GM19240 (cell line): Measurements from ENCODE around the gene RFX7.

Experiments used
- DNase-seq: peaks from one replicate; pipeline ENCODE4 v3.0.0; 2011; ENCODE audit warnings: low spot score; ENCODE audit not compliant: insufficient read length

The RFX7 gene

GRCh38 chr15:56128081-56128480 is 115.6 kb downstream of the RFX7 start:
- no peak for DNase-seq

- no peak for DNase-seq
Observed at GRCh38 chr15:56126409-56126808, 117.3 kb downstream of the RFX7 start.

GRCh38 chr15:56124391-56124790 is 119.3 kb downstream of the RFX7 start:
- DNase-seq = no peak

GRCh38 chr15:56105855-56106254 is 137.8 kb downstream of the RFX7 start:
- no peak for DNase-seq

- no peak for DNase-seq
Observed at GRCh38 chr15:56102441-56102840, 141.2 kb downstream of the RFX7 start.

GRCh38 chr15:56099311-56099710 is 144.4 kb downstream of the RFX7 start:
- no peak for DNase-seq

GRCh38 chr15:56098195-56098863 is 145.3 kb downstream of the RFX7 start:
- no peak for DNase-seq

- no peak for DNase-seq
Observed at GRCh38 chr15:56095406-56095805, 148.3 kb downstream of the RFX7 start.

- DNase-seq = no peak
Observed at GRCh38 chr15:56094171-56094570, 149.5 kb downstream of the RFX7 start.

GRCh38 chr15:56088389-56088788 is 155.3 kb downstream of the RFX7 start:
- DNase-seq = no peak

- DNase-seq = no peak
Observed at GRCh38 chr15:56086566-56086965, 157.1 kb downstream of the RFX7 start.

- DNase-seq = no peak
Observed at GRCh38 chr15:56082263-56082761, 161.4 kb downstream of the RFX7 start.

GRCh38 chr15:56077081-56077480 is 166.6 kb downstream of the RFX7 start:
- no peak for DNase-seq

- DNase-seq = no peak
Observed at GRCh38 chr15:56076640-56077039, 167.0 kb downstream of the RFX7 start.

GRCh38 chr15:56074481-56075265 is 169.0 kb downstream of the RFX7 start:
- DNase-seq = no peak

- DNase-seq = no peak
Observed at GRCh38 chr15:56064152-56064551, 179.5 kb downstream of the RFX7 start.

GRCh38 chr15:56059716-56060115 is 184.0 kb downstream of the RFX7 start:
- DNase-seq = no peak

GRCh38 chr15:56058986-56059385 is 184.7 kb downstream of the RFX7 start:
- no peak for DNase-seq

GRCh38 chr15:56056626-56057025 is 187.1 kb downstream of the RFX7 start:
- DNase-seq = no peak

GRCh38 chr15:56053046-56053400 is 190.7 kb downstream of the RFX7 start:
- DNase-seq = no peak

- DNase-seq = peak; percentile 19
Observed at GRCh38 chr15:56052395-56053045, 191.2 kb downstream of the RFX7 start.

GRCh38 chr15:56051676-56052075 is 192.0 kb downstream of the RFX7 start:
- DNase-seq = no peak
